Measurements from ENCODE around the gene CCM2L. TPM values are rescaled to one million over a fixed set of nuclear protein-coding genes. Genes with fewer than 3 reads are reported as not detected.

Gene CCM2L
- total and polyA plus RNA-seq, 2 of the 8 experiments (the other 6 are each of a cell fraction or from before 2014, with no cell fraction given): 5.5 to 15.8 TPM

- no peak for TF ChIP-seq USF2 (IDR thresholded peaks at IDR 0.05; ENCODE audit: low read length)
- TF ChIP-seq RNF2 (IDR thresholded peaks at IDR 0.05; ENCODE audit: borderline replicate concordance, low read depth, low read length, missing control alignments, poor library complexity, severe bottlenecking): peak; percentile 16
- TF ChIP-seq, protein P1, sequence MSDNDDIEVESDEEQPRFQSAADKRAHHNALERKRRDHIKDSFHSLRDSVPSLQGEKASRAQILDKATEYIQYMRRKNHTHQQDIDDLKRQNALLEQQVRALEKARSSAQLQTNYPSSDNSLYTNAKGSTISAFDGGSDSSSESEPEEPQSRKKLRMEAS (IDR thresholded peaks at IDR 0.05): no peak
- TF ChIP-seq RAD21 (IDR thresholded peaks at IDR 0.05 in 1 of 2, conservative IDR thresholded peaks at IDR 0.05 in 1 of 2; ENCODE audit: low read depth in 2 of 2, low read length in 2 of 2): no peak
- no peak for TF ChIP-seq ATF2 (IDR thresholded peaks at IDR 0.05; ENCODE audit: low read length)
- TF ChIP-seq KDM4A (IDR thresholded peaks at IDR 0.05; ENCODE audit: low read depth, low read length, severe bottlenecking): peak; percentile 87
- TF ChIP-seq, protein P2, sequence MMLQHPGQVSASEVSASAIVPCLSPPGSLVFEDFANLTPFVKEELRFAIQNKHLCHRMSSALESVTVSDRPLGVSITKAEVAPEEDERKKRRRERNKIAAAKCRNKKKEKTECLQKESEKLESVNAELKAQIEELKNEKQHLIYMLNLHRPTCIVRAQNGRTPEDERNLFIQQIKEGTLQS (IDR thresholded peaks at IDR 0.05; ENCODE audit: insufficient read depth, low read depth, low read length): no peak
- TF ChIP-seq MAFK (IDR thresholded peaks at IDR 0.05; ENCODE audit: low read depth, low read length): no peak
- no peak for TF ChIP-seq RFX5 (IDR thresholded peaks at IDR 0.05; ENCODE audit: borderline replicate concordance, low read depth, low read length)
- no peak for TF ChIP-seq SP2 (IDR thresholded peaks at IDR 0.05; ENCODE audit: low read length)
Measured at GRCh38 chr20:32052090-32052777, 42.0 kb downstream of the CCM2L start, which contains the start of gene HCK (continued).
